NCI-H2081 (cell line): ENCODE results near the gene ABCA4.

Experiments
- DNase-seq, 2 experiments: peaks; one replicate each; lab custom pipeline; 2025; lab: John Stamatoyannopoulos, UW

Gene ABCA4

DNA sequence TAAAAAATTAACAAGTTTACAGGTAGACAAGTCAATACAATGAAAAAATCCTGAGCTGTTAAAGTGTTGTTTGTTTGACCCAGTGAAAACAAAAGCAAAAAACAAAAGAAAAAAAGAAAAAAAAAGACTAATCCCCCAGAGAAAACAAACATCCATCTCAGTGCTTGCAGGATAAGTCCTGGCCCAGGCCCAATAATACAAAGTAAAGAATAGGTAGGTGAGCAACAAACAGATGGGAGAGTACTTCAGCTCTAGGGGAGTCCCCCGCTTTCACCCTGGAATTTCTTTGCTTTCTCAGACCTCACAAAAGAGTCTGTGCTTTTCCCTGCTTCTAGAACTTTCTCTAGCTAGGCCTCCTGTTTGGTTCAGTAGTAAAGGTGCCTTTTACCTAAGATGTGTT lies 70.3 kb downstream of the ABCA4 start:
- DNase-seq, result no peak

DNA sequence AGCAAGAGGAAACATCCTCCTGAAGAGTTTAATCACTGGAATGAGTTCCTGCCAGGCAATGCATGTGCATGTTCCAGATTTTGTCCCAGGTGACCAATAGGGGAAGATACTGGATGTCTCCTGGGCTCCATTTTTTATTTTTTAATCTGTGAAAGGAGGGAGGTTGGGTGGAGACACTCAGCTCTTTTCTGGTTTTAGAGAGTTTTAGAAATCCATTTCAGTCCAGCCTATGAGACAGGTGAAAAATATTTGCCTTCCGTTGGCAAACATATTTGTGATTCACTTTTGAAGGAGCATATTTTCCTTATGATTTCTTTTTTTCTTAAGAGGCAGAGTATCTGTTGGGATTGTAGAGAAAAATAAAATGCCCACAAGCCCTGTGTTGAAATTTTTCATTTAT lies 70.7 kb downstream of the ABCA4 start:
- DNase-seq, result no peak

DNA sequence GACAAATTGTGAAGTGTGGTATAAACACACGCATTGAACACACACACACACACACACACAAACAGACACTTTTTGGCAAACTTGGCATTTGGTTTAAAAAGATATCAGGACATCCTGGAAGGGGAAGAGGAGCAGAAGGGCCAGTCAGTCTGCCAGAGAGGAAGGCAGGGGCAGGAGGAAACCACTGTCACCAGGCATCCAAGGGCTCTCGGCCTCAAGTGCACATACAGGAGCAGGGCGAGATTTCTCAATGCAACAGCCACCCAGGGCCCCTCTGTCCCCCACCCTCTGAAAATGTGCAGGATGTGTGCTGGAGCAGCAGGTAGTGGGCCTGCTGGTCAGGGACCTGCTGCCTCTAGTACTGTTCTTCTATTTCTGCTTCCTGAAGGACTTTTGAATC lies 71.2 kb downstream of the ABCA4 start:
- DNase-seq, result no peak

DNA sequence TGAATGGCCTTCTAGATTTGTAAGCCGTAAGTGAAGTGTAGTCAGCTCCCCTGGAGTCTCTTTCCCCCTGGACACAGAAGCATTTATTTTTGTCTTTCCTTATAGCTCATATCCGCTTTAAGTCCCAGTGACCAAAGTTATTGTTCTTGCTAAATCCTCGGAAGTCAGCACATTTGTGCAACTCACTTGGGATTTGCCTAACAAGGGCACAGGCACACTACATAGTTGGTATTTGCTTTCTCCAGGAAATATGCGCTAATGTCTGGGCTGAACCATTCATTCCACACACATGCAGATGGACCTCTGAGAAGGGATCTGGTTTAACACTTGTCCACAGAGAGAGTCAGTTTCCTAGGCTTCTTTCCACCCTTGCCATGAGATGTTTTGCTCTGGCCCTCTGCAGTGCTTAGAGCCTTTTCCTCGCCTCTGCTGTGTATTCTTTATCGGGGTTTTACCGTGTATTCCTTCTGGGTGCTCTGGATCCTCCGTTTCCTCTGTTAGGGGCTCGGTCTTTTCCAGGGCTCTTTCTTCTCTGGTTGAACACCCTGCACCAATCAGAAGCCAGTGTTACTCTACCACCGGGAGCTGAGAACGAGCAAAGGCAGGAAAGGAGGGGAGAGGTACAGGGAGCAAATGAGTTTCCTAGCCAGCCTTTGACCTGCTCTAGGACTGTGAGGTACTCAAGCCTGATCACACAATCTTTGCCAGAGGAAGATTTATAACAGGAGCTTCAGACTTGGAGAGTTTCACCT lies 72.4 kb downstream of the ABCA4 start:
- DNase-seq, result no peak

- no peak for DNase-seq
These were observed 73.0 kb downstream of the ABCA4 start for GRCh38 chr1:94047949-94048348.

DNA sequence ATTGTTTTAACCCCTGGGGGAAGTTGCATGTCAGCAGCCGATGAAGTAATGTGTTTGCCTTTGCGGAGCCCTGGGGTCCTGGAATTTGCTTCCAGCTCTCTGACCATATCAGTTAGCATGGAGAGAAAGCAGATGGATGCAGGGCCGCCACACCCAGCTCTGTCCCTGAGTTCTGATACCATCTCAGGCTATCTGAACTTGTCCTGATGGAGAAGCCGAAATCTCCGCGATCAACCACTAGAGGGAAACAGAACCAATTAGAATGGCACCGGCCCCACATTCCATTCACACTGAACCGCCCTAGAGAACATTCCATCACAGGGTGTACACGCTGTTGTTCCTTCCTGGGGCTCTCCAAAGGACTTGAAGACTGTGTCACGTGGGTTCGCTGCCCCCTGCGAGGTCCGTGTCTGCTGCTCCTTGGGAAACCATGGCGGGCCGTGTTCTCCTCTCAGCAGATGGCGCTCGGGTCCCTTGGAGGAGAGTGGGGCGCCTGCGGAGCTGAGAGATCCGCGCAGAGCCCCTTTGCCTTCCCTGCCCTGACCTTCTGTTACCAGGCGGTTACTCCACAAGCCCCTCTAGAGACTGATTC lies 75.4 kb downstream of the ABCA4 start:
- DNase-seq, result no peak

DNA sequence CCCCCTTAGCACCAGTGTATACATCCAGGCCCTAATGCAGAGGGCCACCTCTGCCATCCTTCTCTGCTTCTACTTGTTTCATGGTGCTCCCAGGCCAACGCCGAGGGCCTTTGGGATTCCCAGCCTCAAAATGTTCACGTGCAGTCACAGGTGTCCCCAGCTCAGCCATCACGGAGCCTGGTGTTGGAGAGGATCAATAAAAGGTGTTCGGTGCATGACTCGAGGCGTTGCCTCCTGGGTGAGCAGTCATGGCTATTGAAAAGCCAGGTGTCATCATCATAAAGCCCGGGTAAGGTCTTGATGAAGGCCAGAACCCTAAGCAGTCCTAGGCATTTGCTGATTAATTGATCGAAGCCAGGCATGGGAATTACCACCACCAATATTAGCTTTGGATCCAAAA lies 76.1 kb downstream of the ABCA4 start:
- DNase-seq, result no peak

GRCh38 chr1:94044290-94044790 lies 76.6 kb downstream of the ABCA4 start:
- DNase-seq, result no peak

- no peak for DNase-seq
These were observed 77.1 kb downstream of the ABCA4 start for GRCh38 chr1:94043738-94044289.

DNA sequence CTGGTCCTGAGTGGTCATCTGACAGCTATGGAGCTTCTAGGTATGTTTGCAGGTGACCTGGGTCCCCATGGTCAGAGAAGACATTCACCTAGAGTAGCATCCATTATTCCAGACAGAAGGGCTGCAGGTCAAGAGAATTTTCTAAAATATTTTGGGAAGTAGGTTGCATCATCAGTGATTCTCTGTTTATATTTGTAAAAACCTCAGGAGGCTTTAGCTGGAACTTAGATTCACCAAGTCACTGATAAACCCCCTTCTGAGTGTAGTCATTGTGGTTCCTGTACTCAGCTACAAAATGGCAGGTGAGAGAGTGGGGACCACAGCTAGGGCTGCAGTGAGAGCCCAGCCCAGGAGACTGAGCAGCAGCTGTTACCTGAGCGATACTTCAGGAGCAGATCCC lies 78.6 kb downstream of the ABCA4 start:
- DNase-seq, result no peak

GRCh38 chr1:94039871-94040569 lies 80.9 kb downstream of the ABCA4 start:
- no peak for DNase-seq

DNA sequence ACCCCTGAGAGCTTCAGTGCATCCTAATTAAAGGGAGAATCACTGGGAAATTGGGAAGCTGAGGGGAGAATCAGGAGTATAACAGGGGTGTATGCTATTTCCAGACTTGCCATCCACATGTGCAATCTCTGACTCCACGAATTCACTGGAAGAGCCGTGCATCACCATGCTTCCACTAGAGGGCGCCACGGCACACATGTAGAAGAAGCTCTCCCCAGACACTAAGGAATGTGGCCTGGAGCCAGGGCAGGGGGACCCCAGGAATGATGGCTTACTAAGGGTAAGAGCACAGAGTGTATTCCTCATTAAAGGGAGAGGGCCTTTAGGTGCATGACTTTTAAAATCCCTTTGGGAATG lies 81.5 kb downstream of the ABCA4 start:
- DNase-seq, result peak; percentile 38 to 44

DNA sequence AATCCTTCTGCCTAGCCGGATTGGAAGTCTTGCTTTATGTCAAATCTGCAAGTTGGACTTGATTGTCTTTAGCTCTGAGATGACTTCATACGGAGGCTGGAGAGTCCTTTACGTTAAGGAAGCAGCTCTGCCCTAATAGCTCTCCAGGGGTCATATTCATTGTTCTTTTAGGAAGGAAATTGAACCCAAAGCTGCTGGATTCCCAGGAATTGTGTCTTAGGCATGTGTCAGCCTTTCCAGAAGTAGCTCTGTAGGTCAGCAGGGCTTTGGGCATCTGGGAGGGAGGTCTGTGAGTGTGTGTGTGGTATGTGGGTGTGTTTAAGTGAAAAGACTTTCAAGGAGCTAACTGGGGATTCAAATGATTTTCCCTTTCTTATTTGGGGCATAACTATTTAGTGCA lies 82.4 kb downstream of the ABCA4 start:
- DNase-seq, result no peak

- DNase-seq, result no peak
These were observed 83.3 kb downstream of the ABCA4 start for GRCh38 chr1:94037392-94038229.

- DNase-seq, result no peak
These were observed 84.2 kb downstream of the ABCA4 start for GRCh38 chr1:94036730-94037129.

GRCh38 chr1:94033849-94034248 lies 87.1 kb downstream of the ABCA4 start:
- no peak for DNase-seq

DNA sequence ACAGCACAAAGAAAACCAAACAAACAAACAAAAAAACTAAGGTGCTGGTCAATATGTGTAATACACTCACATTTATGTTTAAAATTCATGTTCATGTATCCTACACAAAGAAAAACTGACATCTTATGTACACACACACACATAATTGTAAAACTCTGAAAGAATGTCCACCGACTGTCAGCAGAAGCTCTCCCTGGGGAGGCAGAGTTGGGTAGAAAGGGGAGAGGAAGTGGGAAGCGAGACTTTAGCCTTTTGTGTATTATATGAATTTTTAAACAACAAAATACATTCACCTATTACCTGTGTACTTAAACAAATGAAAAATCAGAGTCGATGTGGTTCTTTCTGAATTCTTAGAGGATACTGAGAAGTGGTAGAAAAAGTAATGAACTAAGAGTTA lies 88.3 kb downstream of the ABCA4 start:
- DNase-seq, result no peak

GRCh38 chr1:94031591-94031990 lies 89.4 kb downstream of the ABCA4 start:
- no peak for DNase-seq

DNA sequence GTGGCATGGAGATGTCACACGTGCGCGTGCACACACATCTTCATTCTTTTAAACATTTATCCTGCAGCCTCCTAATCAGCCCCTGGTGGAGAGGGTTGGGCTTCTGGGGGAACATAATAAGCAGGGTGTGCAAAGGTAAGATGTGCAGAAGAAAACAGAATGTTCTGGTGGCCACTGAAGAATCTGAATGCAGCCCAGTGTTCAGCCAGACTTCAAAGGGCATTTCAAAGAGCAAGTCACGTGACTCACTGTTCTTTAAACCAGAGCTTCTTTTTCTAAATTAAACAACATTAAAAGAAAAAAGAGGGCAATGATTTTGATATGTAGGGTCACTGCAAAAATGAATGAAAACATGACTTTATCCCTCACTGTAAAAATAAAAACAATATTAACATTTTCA lies 89.8 kb downstream of the ABCA4 start:
- DNase-seq, result no peak

GRCh38 chr1:94029130-94029993 lies 91.6 kb downstream of the ABCA4 start:
- DNase-seq, result no peak
